Adrenal gland (tissue), 12 donors: Measurements from ENCODE around the gene MIR17HG. TPM values are rescaled to one million over a fixed set of nuclear protein-coding genes. Genes with fewer than 3 reads are reported as not detected.

ENCODE experiments used
- DNase-seq, 7 donors: peaks; one replicate each; pipeline ENCODE4 v3.0.0-alpha.2; 2019 to 2020
- H3K27ac ChIP-seq, 5 donors: fragments of 200-600 bp; sonication (generic) in 4 of 5; 1 replicate in 3 of 5; 2 replicates in 2 of 5; pipeline versions ENCODE4 v1.5.1 to v1.8.0; 2016 to 2020; ENCODE audit warnings: mild to moderate bottlenecking in 1 of 5
- H3K27me3 ChIP-seq: fragments of 200-600 bp; 2 replicates; pipeline ENCODE4 v1.8.0; 2021
- H3K36me3 ChIP-seq, 2 donors: fragments of 200-600 bp; replicated peaks in 1 of 2; 1 replicate in 1 of 2; 2 replicates in 1 of 2; pipeline versions ENCODE4 v1.5.1 to v1.8.0; 2018 to 2022
- H3K4me1 ChIP-seq, 2 donors: fragments of 200-600 bp; replicated peaks in 1 of 2; 1 replicate in 1 of 2; 2 replicates in 1 of 2; pipeline versions ENCODE4 v1.5.1 to v1.8.0; 2018 to 2021
- H3K4me3 ChIP-seq, 4 donors: fragments of 200-600 bp; sonication (generic) in 3 of 4; one replicate each; pipeline ENCODE4 v1.5.1; 2016 to 2018
- H3K9me3 ChIP-seq, 3 donors: fragments of 200-600 bp; sonication (generic) in 1 of 3; replicated peaks in 1 of 3; 1 replicate in 2 of 3; 2 replicates in 1 of 3; pipeline versions ENCODE4 v1.5.1 to v1.8.0; 2016 to 2021
- POLR2A ChIP-seq, 2 donors: fragments of 450-650 bp; IDR thresholded peaks; one replicate each; pipeline ENCODE4 v1.6.1; 2017; ENCODE audit warnings: antibody characterized with exemption in 2 of 2, mild to moderate bottlenecking in 2 of 2, moderate library complexity in 1 of 2
- WGBS, 4 donors: extraction: QIAGEN DNeasy Blood & Tissue Kit in 2 of 4; methylation state at CpG; one replicate each; pipeline versions ENCODE4 v1.1.5 to v1.1.7; 2013 to 2017; 5-methylcytosine and 5-hydroxymethylcytosine counted together
- intact Hi-C, 2 donors: fragments of 100-400 bp; cut with DNase I; formaldehyde crosslinking; loops; one replicate each; pipeline versions ENCODE4 v1.14.1 to v1.15.0; 2022 to 2023
- polyA plus RNA-seq, 3 donors: library from polyadenylated mRNA; stranded (reverse); fragments of 200-250 nt in 2 of 3; fragments of 350-450 nt in 1 of 3; fragmentation: Illumina TruSeq in 1 of 3; extraction: RNeasy Lipid Tissue Mini Kit (QIAGEN cat#74804) in 1 of 3; gene quantifications; one replicate each; pipeline ENCODE4 v1.2.3, GENCODE V29; 2013 to 2014
- total RNA-seq, 9 donors: library from RNA; depleted of rRNA in 4 of 9; stranded (reverse); fragments of >200 nt in 4 of 9; fragments of 120-200 nt in 1 of 9; fragmentation: NEBNext Ultra II Directional in 1 of 9; extraction: Animal tissue kit (Norgen Biotek cat#: 25700) in 1 of 9; gene quantifications; one replicate each; pipeline versions ENCODE4 v1.1.0 to v1.2.4, GENCODE V29; 2013 to 2023
- TF ChIP-seq, protein P1 (sequence below), 6 experiments: fragments of 450-650 bp in 4 of 6; fragments of 200-600 bp in 2 of 6; sonication (generic) in 1 of 6; IDR thresholded peaks; 1 replicate in 5 of 6; 2 replicates in 1 of 6; pipeline versions ENCODE4 v1.5.1 to v1.8.0; 2016 to 2021; ENCODE audit warnings: antibody characterized with exemption in 6 of 6, mild to moderate bottlenecking in 2 of 6, moderate library complexity in 1 of 6
- donor health status: healthy with polysubstance abuse.
- donor health status: Bipolar disorder and iron deficiency.
- donor health status: DM: yes; HTN: yes; CAD: no.
- donor health status: DM: no; HTN: no; CAD: no.
- donor health status: DM: no; HTN: no; CAD: no.
- donor health status: DM: yes; HTN: yes; CAD: no.

The MIR17HG gene
- total and polyA plus RNA-seq, 12 donors: 0.41 to 5.4 (median 1.9) TPM

DNA sequence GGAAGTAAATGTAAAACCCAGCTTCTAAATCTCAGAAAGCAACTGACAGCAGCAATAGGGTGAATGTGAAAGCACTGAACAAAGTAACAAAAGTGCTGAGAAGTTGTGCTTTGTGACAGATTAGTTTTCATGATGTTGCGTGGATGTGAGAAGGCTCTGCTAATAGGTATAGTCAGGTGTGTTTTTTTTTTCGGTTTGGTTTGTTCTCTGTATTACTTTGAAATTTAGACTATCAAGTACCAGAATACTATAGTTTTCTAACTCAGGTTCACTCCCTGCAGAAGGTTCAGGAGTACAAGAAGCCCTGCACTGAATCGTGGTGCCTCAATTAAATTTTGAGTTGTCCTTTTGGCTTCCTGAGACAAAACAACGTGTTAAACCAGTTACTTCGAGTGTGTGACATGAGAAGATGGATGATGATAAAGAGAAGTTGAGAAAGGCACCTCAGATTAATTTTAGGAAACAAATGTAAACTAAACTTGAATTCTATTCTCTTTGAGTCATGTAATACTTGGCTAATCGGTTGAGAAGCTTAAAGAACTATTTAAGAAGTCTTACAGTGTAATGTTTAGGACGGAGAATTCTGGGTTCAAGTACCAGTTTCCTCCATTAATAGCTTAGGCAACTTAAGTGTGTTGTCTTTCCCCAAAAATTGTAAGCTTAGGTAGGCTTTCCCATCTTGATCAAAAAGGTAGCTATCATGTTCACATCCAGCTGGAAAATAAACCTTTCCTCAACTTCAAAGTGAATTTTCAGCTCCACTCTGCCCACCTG lies 10.3 kb downstream of the MIR17HG start:
- Histone ChIP-seq H3K27me3 (no peaks in the 10 kb centered on the region), H3K4me1 (peaks cover 0 to 7% of the 10 kb centered on the region in 2 donors), H3K4me3 (no peak overlapping the region), H3K36me3 (peaks cover 0 to 13% of the 10 kb centered on the region in 2 donors), H3K27ac (no peak overlapping the region), H3K9me3 (no peaks in the 10 kb centered on the region)
- intact Hi-C loops: no loop called here
- TF ChIP-seq, protein P1, sequence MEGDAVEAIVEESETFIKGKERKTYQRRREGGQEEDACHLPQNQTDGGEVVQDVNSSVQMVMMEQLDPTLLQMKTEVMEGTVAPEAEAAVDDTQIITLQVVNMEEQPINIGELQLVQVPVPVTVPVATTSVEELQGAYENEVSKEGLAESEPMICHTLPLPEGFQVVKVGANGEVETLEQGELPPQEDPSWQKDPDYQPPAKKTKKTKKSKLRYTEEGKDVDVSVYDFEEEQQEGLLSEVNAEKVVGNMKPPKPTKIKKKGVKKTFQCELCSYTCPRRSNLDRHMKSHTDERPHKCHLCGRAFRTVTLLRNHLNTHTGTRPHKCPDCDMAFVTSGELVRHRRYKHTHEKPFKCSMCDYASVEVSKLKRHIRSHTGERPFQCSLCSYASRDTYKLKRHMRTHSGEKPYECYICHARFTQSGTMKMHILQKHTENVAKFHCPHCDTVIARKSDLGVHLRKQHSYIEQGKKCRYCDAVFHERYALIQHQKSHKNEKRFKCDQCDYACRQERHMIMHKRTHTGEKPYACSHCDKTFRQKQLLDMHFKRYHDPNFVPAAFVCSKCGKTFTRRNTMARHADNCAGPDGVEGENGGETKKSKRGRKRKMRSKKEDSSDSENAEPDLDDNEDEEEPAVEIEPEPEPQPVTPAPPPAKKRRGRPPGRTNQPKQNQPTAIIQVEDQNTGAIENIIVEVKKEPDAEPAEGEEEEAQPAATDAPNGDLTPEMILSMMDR (IDR thresholded peaks at IDR 0.05): no peak
- no peak for TF ChIP-seq POLR2A (IDR thresholded peaks at IDR 0.05)
- no peak for DNase-seq
- WGBS, 4 donors: 73 to 80% (median 78%) methylated on average over 7 of the region's 7 CpGs

DNA sequence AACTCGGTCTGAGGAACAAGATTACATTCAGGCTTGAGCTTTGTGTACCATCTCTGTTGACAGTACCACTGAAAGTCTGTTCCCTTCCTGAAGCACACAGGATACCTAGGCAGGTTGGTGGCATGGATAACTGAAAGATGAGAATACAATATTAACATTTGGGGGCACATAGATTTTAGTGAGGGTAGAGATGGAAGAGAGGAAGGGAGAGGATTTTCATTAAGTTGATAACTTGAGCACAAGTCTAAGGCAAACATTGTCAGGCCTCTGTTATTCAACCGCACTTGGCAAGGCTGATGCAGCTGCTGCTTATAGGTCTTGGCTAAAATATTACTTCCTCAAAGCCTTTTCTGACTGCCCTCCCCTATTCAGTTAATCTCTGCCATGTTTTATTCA lies 10.9 kb downstream of the MIR17HG start:
- H3K36me3 ChIP-seq: peaks cover 0 to 13% of the 10 kb centered on the region in 2 donors
- no peak overlapping the region for H3K27ac ChIP-seq
- WGBS, 4 donors: 70 to 81% (median 73%) methylated on average over 2 of the region's 2 CpGs
- H3K27me3 ChIP-seq: no peaks in the 10 kb centered on the region
- H3K4me3 ChIP-seq: no peak overlapping the region
- no peaks in the 10 kb centered on the region for H3K9me3 ChIP-seq
- peaks cover 0 to 5% of the 10 kb centered on the region in 2 donors for H3K4me1 ChIP-seq
- intact Hi-C loops: no loop called here
- TF ChIP-seq, protein P1 (IDR thresholded peaks at IDR 0.05): no peak
- no peak for TF ChIP-seq POLR2A (IDR thresholded peaks at IDR 0.05)
- DNase-seq: no peak

- WGBS, 4 donors: 81 to 92% (median 88%) methylated on average over 4 of the region's 4 CpGs
- TF ChIP-seq POLR2A (IDR thresholded peaks at IDR 0.05): no peak
- TF ChIP-seq, protein P1 (IDR thresholded peaks at IDR 0.05): no peak
- no peak for DNase-seq
Observed at GRCh38 chr13:91359111-91359510, 11.6 kb downstream of the MIR17HG start.

GRCh38 chr13:91359631-91360030 lies 12.1 kb downstream of the MIR17HG start:
- no peaks in the 10 kb centered on the region for H3K4me1 ChIP-seq
- intact Hi-C loops: no loop called here
- H3K4me3 ChIP-seq: no peak overlapping the region
- no peak for TF ChIP-seq POLR2A (IDR thresholded peaks at IDR 0.05)
- TF ChIP-seq, protein P1 (IDR thresholded peaks at IDR 0.05): no peak
- no peaks in the 10 kb centered on the region for H3K27me3 ChIP-seq
- no peak for DNase-seq
- 60 to 77% (median 71%) methylated on average over 3 of the region's 3 CpGs for WGBS, 4 donors
- H3K27ac ChIP-seq: no peak overlapping the region
- no peaks in the 10 kb centered on the region for H3K9me3 ChIP-seq
- H3K36me3 ChIP-seq: peaks cover 0 to 5% of the 10 kb centered on the region in 2 donors

More at GRCh38 chr13:91359111-91359510, 11.6 kb downstream of the MIR17HG start:
- Histone ChIP-seq H3K27ac (no peak overlapping the region), H3K4me1 (no peaks in the 10 kb centered on the region), H3K4me3 (no peak overlapping the region), H3K27me3 (no peaks in the 10 kb centered on the region), H3K36me3 (peaks cover 0 to 11% of the 10 kb centered on the region in 2 donors), H3K9me3 (no peaks in the 10 kb centered on the region)
- intact Hi-C loops: no loop called here
